GM12878 (cell line): ENCODE data around the gene EFCAB8. TPM values are rescaled to one million over a fixed set of nuclear protein-coding genes. Genes with fewer than 3 reads are reported as not detected.

Experiments used
- ATAC-seq: fragments of 200-7000 bp; cut with Tn5 transposase; 3 replicates; pipeline ENCODE4 v1.9.1; 2020; ENCODE audit warnings: mild to moderate bottlenecking, moderate library complexity
- BruUV-seq: library from RNA; stranded (reverse); fragments of 400-500 nt; replicated peaks from 2 replicates; lab custom pipeline; 2021; lab: Mats Ljungman, UMichigan
- CTCF ChIA-PET: fragments of 300-600 bp; sonication (Branson Sonifier 250); formaldehyde crosslinking; extraction: SDS; loops from one replicate; lab custom pipeline; 2021; ENCODE audit warnings: inconsistent platforms; lab: Yijun Ruan, JAX
- POLR2A ChIA-PET: fragments of 350-600 bp; formaldehyde crosslinking; extraction: SDS; loops from one replicate; lab custom pipeline; 2021; ENCODE audit warnings: inconsistent platforms; lab: Charles Lee
- RAD21 ChIA-PET: fragments of 300-600 bp; sonication (Branson Sonifier 250); formaldehyde crosslinking; loops from one replicate; lab custom pipeline; 2023; ENCODE audit warnings: antibody characterized with exemption; ENCODE audit not compliant: unreplicated experiment; lab: Charles Lee
- SMC1A ChIA-PET: fragments of 300-600 bp; sonication (Branson Sonifier 250); formaldehyde crosslinking; loops from one replicate; lab custom pipeline; 2023; ENCODE audit not compliant: unreplicated experiment, uncharacterized antibody; lab: Charles Lee
- DNase-seq: peaks from one replicate; pipeline ENCODE4 v3.0.0-alpha.2; 2011; ENCODE audit warnings: low read depth, low spot score
- FAIRE-seq: peaks from 3 replicates; lab custom pipeline; 2011; peaks lifted over from hg19 to GRCh38; lab: Jason Lieb, UNC
- H2AFZ ChIP-seq: 2 replicates; pipeline ENCODE4 v1.6.0; 2011; ENCODE audit warnings: low read depth, low read length, control low read depth; ENCODE audit not compliant: control insufficient read depth
- H3K27ac ChIP-seq: 2 replicates; pipeline ENCODE4 v1.5.1; 2011; ENCODE audit warnings: control low read depth; ENCODE audit not compliant: control insufficient read depth, insufficient read depth
- H3K27me3 ChIP-seq, 2 experiments: replicated peaks in 1 of 2; 2 replicates each; pipeline versions ENCODE4 v1.6.0 to v1.6.1; 2011; ENCODE audit warnings: low read length in 1 of 2; ENCODE audit not compliant: control insufficient read depth in 2 of 2, insufficient read depth in 2 of 2
- H3K36me3 ChIP-seq, 2 experiments: 2 replicates each; pipeline ENCODE4 v1.5.1; 2011; ENCODE audit warnings: low read length in 1 of 2; ENCODE audit not compliant: control insufficient read depth in 2 of 2, insufficient read depth in 2 of 2
- H3K4me1 ChIP-seq: 2 replicates; pipeline ENCODE4 v1.6.1; 2011; ENCODE audit warnings: mild to moderate bottlenecking, low read length, moderate library complexity, mixed read lengths; ENCODE audit not compliant: control insufficient read depth, insufficient read depth
- H3K4me2 ChIP-seq: 2 replicates; pipeline ENCODE4 v1.6.0; 2011; ENCODE audit warnings: control low read depth; ENCODE audit not compliant: control insufficient read depth, insufficient read depth
- H3K4me3 ChIP-seq: fragments of 200-600 bp; sonication (generic); 2 replicates; pipeline ENCODE4 v1.5.1; 2016
- H3K79me2 ChIP-seq: 2 replicates; pipeline ENCODE4 v1.6.0; 2011; ENCODE audit warnings: low read length; ENCODE audit not compliant: control insufficient read depth, insufficient read depth
- H3K9ac ChIP-seq: 2 replicates; pipeline ENCODE4 v1.8.0; 2011; ENCODE audit warnings: low read length, control low read depth, mixed read lengths; ENCODE audit not compliant: control insufficient read depth, insufficient read depth
- H3K9me3 ChIP-seq: replicated peaks from 3 replicates; pipeline ENCODE4 v1.5.1; 2011; ENCODE audit warnings: mild to moderate bottlenecking, low read length; ENCODE audit not compliant: control insufficient read depth, insufficient read depth
- H4K20me1 ChIP-seq: 2 replicates; pipeline ENCODE4 v1.6.0; 2011; ENCODE audit not compliant: control insufficient read depth, insufficient read depth
- FOXM1 ChIP-seq: IDR thresholded peaks from 2 replicates; pipeline ENCODE4 v1.6.1; 2012; ENCODE audit warnings: low read depth, mild to moderate bottlenecking, inconsistent platforms, low read length, moderate library complexity
- MXI1 ChIP-seq: fragments of 150-350 bp; IDR thresholded peaks from 2 replicates; pipeline ENCODE4 v1.6.1; 2011; ENCODE audit warnings: low read depth, mild to moderate bottlenecking, inconsistent platforms, low read length, improper control_type of control experiment
- NRF1 ChIP-seq: conservative IDR thresholded peaks from 2 replicates; pipeline ENCODE4 v1.6.1; 2011; ENCODE audit warnings: mild to moderate bottlenecking, low read depth, low read length, improper control_type of control experiment
- RELA ChIP-seq: fragments of 450-650 bp; IDR thresholded peaks from 2 replicates; pipeline ENCODE4 v1.8.0; 2014; ENCODE audit warnings: borderline replicate concordance; ENCODE audit not compliant: partially characterized antibody
- SIN3A ChIP-seq: IDR thresholded peaks from 2 replicates; pipeline ENCODE4 v1.6.1; 2012; ENCODE audit warnings: low read depth, low read length, improper control_type of control experiment
- SRF ChIP-seq, 2 experiments: IDR thresholded peaks; 2 replicates each; pipeline ENCODE4 v1.6.1; 2011; ENCODE audit warnings: low read depth in 2 of 2, low read length in 2 of 2, mild to moderate bottlenecking in 1 of 2, moderate library complexity in 1 of 2
- WGBS: methylation state at CpG from one replicate; pipeline ENCODE4 v1.1.6; 2016; ENCODE audit warnings: low lambda C conversion rate; ENCODE audit not compliant: insufficient replicate concordance, insufficient coverage; ENCODE audit errors: missing lambda C conversion rate; 5-methylcytosine and 5-hydroxymethylcytosine counted together
- in situ Hi-C: fragments of 300-500 bp; cut with MboI; formaldehyde crosslinking; loops from 9 replicates; pipeline ENCODE4 v1.14.3; 2018; ENCODE audit warnings: mixed read lengths
- intact Hi-C: fragments of 100-400 bp; cut with micrococcal nuclease; formaldehyde crosslinking; loops from one replicate; pipeline ENCODE4 v1.14.2; 2022; ENCODE audit not compliant: unreplicated experiment
- polyA plus RNA-seq, 11 experiments: library from polyadenylated mRNA; depleted of rRNA in 4 of 11; unstranded in 6 of 11; stranded (reverse) in 5 of 11; fragments of >200 nt; fragmentation: Nextera tagmentation in 4 of 11; fragmentation: Illumina TruSeq in 1 of 11; extraction: Ambion mirVana in 4 of 11; extraction: Trizol in 1 of 11; gene quantifications; 1 replicate in 1 of 11; 2 replicates in 10 of 11; pipeline versions ENCODE4 v1.2.1 to v1.2.3, GENCODE V29; 2011 to 2016; ENCODE audit warnings: inconsistent platforms in 2 of 11, missing spikeins in 2 of 11, low read depth in 1 of 11
- total RNA-seq, 4 experiments: library from RNA; depleted of rRNA in 3 of 4; stranded (reverse); fragments of >200 nt in 3 of 4; fragmentation: Illumina TruSeq in 1 of 4; extraction: Trizol in 1 of 4; gene quantifications; 2 replicates each; pipeline versions ENCODE4 v1.2.1 to v1.2.3, GENCODE V29; 2013 to 2021
- TF ChIP-seq, protein P1 (sequence below): fragments of 450-650 bp; IDR thresholded peaks from 2 replicates; pipeline ENCODE4 v1.6.1; 2014; ENCODE audit warnings: mild to moderate bottlenecking
- TF ChIP-seq, protein P2 (sequence below): fragments of 450-650 bp; IDR thresholded peaks from 2 replicates; pipeline ENCODE4 v1.6.1; 2018; ENCODE audit warnings: borderline replicate concordance, mild to moderate bottlenecking; ENCODE audit not compliant: partially characterized antibody
- TF ChIP-seq, protein P3 (sequence below): IDR thresholded peaks from 2 replicates; pipeline ENCODE4 v1.6.1; 2012; ENCODE audit warnings: improper control_type of control experiment, low read depth, low read length; ENCODE audit not compliant: insufficient replicate concordance

Gene EFCAB8
- total and polyA plus RNA-seq, 10 of the 15 experiments (the other 5 are each of a cell fraction or from before 2014, with no cell fraction given) = 0.04 to 0.18 (median 0.06) TPM; not detected in 4

DNA sequence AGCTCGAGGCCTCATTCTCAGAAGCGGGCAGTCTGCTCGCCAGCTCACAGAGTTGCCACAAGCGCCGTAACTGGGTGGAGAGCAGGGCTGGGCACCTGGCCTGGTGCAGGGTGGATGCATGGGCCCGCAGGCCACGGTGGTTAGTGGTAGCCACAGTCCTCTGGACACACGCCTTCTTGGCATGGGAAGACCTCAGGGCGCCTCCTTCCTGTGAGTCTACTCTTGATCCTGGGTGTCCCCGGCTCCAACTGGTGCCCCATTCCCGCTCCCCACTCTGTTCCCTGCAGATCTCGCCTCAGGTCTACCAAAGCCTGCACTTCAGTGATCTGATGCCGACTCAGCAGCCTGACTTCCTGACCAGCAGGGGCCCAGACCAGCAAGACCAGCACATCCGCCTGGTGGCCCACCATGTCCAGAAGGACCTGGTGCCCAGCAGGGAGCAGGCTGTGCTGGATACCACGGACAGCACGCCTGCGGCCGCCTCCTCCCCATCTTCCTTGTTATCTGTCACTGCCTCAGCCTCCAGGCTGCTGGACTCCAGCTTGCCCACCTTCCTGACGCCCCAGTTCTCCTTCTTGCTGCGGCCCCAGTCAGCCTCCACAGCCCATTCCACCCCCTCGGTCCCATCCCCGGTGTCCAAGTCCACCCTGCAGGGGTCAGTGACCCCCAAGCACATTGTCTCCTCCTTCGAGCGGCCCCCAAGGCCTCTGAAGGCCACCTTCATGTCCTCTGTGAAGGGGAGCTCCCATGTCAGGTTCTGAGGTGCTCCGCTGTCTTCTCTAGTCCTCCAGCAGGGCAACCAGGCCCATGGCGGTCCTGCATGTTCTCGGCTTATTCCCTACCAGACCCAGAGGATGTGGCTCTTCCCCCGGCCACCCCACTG is 102.4 kb downstream of the EFCAB8 start:
- Histone ChIP-seq H3K36me3 (no peaks in the 10 kb centered on the region), H2AFZ (no peak overlapping the region), H3K4me3 (no peak overlapping the region), H3K4me1 (no peaks in the 10 kb centered on the region), H3K79me2 (no peaks in the 10 kb centered on the region), H3K4me2 (no peak overlapping the region), H3K27me3 (no peaks in the 10 kb centered on the region), H4K20me1 (no peaks in the 10 kb centered on the region), H3K9ac (no peak overlapping the region), H3K27ac (no peak overlapping the region), H3K9me3 (no peaks in the 10 kb centered on the region; the same call in 2 of the 3 replicates)
- intact Hi-C loops (no loop called here), in situ Hi-C loops (no loop called here)
- TF ChIP-seq MXI1 (no peak), SIN3A (no peak), RELA (no peak), SRF (IDR thresholded peaks at IDR 0.05; ENCODE audit: low read depth in 2 of 2, low read length in 2 of 2) (no peak), NRF1 (no peak), FOXM1 (no peak)
- TF ChIP-seq, protein P1, sequence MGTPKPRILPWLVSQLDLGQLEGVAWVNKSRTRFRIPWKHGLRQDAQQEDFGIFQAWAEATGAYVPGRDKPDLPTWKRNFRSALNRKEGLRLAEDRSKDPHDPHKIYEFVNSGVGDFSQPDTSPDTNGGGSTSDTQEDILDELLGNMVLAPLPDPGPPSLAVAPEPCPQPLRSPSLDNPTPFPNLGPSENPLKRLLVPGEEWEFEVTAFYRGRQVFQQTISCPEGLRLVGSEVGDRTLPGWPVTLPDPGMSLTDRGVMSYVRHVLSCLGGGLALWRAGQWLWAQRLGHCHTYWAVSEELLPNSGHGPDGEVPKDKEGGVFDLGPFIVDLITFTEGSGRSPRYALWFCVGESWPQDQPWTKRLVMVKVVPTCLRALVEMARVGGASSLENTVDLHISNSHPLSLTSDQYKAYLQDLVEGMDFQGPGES = no peak
- TF ChIP-seq, protein P2, sequence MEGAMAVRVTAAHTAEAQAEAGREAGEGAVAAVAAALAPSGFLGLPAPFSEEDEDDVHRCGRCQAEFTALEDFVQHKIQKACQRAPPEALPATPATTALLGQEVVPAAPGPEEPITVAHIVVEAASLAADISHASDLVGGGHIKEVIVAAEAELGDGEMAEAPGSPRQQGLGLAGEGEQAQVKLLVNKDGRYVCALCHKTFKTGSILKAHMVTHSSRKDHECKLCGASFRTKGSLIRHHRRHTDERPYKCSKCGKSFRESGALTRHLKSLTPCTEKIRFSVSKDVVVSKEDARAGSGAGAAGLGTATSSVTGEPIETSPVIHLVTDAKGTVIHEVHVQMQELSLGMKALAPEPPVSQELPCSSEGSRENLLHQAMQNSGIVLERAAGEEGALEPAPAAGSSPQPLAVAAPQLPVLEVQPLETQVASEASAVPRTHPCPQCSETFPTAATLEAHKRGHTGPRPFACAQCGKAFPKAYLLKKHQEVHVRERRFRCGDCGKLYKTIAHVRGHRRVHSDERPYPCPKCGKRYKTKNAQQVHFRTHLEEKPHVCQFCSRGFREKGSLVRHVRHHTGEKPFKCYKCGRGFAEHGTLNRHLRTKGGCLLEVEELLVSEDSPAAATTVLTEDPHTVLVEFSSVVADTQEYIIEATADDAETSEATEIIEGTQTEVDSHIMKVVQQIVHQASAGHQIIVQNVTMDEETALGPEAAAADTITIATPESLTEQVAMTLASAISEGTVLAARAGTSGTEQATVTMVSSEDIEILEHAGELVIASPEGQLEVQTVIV = no peak
- TF ChIP-seq, protein P3, sequence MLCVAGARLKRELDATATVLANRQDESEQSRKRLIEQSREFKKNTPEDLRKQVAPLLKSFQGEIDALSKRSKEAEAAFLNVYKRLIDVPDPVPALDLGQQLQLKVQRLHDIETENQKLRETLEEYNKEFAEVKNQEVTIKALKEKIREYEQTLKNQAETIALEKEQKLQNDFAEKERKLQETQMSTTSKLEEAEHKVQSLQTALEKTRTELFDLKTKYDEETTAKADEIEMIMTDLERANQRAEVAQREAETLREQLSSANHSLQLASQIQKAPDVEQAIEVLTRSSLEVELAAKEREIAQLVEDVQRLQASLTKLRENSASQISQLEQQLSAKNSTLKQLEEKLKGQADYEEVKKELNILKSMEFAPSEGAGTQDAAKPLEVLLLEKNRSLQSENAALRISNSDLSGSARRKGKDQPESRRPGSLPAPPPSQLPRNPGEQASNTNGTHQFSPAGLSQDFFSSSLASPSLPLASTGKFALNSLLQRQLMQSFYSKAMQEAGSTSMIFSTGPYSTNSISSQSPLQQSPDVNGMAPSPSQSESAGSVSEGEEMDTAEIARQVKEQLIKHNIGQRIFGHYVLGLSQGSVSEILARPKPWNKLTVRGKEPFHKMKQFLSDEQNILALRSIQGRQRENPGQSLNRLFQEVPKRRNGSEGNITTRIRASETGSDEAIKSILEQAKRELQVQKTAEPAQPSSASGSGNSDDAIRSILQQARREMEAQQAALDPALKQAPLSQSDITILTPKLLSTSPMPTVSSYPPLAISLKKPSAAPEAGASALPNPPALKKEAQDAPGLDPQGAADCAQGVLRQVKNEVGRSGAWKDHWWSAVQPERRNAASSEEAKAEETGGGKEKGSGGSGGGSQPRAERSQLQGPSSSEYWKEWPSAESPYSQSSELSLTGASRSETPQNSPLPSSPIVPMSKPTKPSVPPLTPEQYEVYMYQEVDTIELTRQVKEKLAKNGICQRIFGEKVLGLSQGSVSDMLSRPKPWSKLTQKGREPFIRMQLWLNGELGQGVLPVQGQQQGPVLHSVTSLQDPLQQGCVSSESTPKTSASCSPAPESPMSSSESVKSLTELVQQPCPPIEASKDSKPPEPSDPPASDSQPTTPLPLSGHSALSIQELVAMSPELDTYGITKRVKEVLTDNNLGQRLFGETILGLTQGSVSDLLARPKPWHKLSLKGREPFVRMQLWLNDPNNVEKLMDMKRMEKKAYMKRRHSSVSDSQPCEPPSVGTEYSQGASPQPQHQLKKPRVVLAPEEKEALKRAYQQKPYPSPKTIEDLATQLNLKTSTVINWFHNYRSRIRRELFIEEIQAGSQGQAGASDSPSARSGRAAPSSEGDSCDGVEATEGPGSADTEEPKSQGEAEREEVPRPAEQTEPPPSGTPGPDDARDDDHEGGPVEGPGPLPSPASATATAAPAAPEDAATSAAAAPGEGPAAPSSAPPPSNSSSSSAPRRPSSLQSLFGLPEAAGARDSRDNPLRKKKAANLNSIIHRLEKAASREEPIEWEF = no peak
- POLR2A ChIA-PET = interaction anchor here (0.6 kb wide), 1 partner anchor 276 kb away, joined by 5 read pairs; no protein-coding TSS in a partner anchor
- BruUV-seq = no TSS peak
- DNase-seq (no peak), FAIRE-seq (no peak), ATAC-seq (no peak)
- WGBS = 43% methylated on average over 28 of the region's 28 CpGs
- RAD21 ChIA-PET = no interaction called here
- CTCF ChIA-PET = no interaction called here
- SMC1A ChIA-PET = interaction anchor here (0.7 kb wide), 1 partner anchor 15 kb away, joined by 3 read pairs; no protein-coding TSS in a partner anchor
